RKO (cell line): Measurements from ENCODE around the gene SH3BP5L.

Source experiments
- DNase-seq: peaks from one replicate; pipeline ENCODE4 v3.0.0-alpha.2; 2016; ENCODE audit warnings: low spot score

Gene SH3BP5L

DNA sequence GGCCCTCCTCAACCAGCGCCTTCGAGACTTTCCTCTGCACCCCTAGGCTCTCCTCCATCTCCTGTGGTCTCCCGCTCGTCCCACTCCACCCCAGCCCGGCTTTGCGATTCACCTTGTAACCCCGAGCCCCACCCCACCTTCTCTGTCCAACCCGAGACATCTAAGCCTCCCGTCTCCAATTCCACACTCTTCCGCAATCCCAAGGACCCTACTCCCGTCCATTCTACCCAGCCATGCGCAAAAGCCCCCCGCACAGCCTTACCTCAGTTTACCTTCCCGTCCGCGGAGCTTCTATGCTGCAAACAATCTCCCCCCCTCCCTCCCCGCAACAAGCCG is 174 bp downstream of the SH3BP5L start:
- DNase-seq = no peak

DNA sequence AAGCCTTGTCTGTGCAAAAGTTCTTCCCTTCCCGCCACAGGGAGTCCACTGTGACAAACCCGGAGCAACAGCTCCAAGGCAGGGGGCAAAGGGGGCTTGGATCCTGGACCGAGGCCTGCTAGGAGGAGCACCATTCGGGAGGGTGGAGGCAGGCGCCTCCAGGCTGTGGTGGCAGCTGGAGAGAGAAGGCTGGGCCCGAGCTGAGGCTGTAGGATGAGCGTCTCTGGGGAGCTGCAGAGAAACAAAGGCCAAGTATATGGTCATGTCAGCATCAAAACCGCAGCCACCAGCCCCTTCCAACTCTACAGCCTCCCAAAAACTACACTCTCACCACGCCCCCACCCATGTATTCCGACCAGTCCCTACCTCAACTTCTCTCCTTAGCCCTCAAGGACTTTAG is 579 bp downstream of the SH3BP5L start:
- peak; percentile 47 for DNase-seq

DNA sequence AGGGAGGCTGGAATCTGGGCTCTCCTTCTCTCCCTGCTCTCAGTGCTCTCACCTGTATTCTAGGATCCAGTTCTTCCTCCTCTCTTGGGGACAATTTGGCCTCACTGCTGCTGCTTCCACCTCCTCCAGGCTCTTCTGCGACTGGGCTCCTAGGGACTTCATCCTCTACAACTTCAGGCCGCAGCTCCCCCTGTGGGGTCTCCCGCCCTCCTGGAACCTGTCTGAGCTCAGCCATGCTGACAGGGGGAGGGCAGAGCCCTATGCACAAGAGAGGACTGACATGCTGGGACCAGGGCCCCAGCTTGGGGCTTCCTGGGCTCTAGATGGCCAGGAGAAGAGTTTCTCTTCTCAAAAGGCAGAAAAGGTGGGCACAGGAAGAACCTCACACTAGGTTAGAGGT is 1.0 kb downstream of the SH3BP5L start:
- DNase-seq = peak; percentile 35

DNA sequence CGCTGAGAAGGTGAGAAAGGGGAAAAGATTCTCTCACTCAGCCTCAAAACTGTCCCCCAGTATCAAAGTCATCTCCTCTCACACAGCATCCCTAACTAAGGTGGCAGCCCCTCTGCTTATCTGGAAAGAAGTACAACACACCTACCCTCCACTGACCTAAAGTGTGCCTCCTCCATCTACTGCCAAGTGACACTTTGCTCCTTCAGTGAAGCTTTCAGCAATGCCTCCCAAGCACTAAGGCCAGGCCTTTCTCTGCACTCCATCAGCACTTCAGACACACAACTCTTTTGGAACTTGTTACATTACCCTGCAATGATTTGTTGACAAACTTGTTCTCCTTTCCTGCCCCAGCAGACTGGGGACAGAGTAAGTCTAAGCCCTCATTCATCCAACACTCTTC is 1.4 kb downstream of the SH3BP5L start:
- DNase-seq = peak; percentile 57

DNA sequence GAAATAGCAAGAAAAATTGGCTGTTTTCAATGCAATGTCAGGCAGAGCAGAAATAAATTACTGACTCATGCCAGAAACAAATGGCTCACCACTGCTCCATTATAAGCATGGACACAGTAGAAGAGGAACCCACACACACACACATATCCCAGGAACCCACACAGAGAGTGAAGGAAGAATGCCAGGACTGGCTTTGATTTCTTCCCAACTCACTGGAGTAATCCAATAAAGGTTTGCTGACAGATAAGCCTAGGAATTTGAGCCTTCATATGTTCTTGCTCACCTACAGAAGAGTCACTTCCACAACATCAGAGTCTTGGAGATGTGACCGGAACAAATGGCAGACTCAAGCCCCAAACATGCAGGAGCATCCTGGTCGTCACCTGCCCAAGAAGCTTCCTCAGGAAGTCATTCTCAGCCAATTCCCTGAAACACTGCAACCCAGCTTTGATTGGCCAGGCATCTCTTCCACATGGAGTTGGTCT is 2.2 kb downstream of the SH3BP5L start:
- DNase-seq = peak; percentile 98

DNA sequence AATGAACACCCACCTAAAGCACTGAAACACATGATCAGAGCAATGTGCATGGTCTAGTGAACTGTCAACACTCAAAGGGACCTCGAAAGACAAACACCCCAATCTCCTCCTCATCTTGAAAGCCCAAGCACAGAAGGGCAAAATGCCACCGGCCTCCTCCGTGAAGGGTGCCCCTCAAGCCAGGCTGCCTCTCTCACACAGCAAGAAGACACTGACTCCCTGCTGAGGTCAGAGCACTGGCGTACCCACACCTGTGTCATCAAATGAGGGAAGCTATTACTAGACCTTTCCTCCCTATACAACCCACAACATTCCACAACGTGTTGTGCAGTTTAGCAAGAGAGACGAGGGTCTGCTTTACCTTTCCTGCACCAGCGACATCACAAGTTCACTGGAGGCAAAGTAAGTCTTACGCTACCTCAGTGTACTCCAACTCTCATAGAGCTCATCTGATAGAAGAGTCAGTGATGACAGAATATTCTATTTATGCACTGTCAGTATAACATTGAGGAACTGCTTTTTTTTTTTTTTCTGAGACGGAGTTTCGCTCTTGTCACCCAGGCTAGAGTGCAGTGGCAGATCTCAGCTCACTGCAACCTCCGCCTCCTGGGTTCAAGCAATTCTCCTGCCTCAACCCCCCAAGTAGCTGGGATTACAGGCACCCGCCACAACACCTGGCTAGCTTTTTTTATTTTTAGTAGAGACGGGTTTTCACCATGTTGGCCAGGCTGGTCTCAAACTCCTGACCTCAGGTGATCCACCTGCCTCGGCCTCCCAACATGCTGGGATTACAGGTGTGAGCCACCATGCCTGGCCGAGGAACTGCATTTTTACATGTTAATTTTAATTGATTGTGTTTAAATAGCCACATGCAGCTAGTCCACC is 3.3 kb downstream of the SH3BP5L start:
- DNase-seq = peak; percentile 81

DNA sequence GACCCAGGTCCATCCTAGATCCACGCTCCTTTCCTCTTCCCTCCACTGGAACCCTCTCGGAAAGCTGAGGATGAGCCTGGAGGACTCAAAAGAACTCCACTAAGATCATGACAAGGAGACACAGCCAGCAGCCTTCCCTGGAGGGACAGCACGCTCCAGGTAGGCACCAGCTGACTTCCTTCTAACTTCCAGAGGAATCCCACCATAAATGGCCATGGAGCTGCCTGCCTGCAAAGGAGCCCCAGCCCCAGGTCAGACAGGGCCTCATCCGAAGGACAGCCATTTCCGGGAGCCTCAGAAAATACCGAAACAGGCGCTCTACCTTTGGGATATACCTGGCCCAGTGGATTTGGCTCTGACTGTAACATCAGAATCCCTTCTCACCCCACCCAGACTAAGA is 4.1 kb downstream of the SH3BP5L start:
- no peak for DNase-seq

DNA sequence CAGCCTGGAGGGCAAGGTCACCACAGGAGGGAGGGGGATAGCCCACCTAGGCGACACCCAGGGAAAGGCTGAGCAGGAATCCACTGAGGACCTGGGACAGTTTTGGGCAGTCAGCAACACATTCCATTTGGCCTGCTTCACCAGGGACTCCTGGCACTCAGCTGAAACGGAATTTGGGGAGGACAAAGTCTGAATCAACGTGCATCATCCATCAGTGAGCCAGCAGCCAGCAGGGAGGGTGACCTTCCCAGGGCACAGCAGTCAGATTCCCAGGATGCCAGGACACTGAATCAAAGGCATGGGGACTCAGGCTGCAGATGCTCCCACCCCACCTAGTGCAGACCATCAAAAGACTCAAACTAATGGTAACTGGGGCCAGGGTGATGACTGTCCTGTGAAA is 4.6 kb downstream of the SH3BP5L start:
- DNase-seq = peak; percentile 98

DNA sequence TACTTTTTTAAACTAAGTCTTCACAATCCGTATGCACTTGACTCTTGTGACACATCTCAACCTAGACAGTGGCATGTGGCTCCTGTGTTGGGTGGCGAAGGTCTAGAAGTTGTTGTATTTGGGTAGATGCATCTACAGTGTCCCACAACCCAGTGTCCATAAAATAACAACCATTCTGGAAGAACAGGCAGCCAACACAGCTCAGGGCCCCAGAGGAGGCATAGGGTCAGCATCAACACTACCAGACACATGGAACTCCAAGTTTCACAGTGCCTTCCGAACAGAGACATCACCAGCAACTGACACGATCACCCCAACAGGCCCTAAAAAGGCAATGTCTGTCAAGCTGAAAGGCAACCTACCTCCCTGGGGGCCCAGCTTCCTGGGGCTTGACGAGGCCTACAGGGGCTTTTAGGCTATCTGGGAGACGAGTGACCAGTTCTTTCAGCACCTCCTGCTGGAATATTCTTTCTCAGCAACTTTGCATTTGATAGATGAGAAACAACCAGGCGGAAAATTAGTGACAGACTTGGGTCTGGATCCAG is 5.6 kb downstream of the SH3BP5L start:
- DNase-seq = no peak

DNA sequence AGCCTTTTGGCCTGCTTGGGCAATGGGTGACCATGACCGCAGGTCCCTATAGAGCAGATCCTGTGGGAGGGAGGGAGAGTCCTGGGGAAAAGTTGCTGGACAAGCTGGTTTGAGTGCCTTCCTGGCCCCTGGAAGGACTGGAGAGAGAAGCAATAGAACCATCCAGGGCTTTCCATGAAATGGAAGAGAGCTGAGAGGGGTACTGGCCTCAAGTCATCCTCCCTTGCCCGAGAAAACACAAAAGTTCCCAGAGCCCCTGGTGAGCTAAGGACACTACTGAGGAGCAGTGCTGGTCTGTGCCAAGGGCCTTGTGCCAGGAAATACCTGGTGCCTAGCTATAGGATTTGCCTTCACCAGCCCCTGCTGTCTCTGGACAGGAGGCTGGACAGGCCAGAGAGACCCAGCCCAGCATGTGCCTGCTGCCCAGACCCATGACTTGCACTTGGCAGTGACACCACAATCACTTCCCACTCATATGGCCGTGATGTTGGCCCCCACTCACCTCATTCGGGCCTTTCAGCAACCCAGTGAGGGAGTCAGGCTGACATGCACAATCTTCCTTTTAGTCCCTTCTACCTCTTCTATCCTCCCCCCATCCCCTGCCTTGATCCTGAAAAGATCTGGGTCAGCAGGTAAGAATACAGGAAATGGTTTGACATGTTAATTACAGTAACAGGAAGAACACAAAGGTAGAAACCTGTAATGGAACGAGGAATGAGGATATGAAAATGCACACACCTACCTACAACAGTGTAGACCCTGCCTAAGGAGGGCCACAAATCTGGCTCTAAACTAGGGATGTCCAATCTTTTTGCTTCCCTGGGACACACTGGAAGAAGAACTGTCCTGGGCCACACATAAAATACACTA is 7.0 kb downstream of the SH3BP5L start:
- no peak for DNase-seq

DNA sequence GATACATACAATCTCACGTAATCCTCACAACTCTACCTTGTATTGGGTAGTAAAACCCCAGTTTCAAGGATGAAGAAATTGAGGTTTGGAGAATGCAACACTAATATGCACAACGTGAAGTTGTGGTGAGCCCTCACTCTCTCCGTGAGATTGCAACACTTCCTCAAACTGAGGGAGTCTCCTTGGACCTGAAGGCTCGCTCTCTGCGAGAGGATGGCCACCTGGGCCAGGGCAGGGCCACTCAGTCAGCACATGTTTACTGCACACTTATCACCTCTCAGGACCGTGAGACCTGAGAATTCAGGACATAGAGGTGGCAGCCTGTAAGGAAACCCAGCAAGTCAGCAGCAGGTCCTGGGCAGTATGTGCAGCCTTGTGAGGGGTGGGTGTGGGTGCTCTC is 8.7 kb downstream of the SH3BP5L start:
- no peak for DNase-seq

DNA sequence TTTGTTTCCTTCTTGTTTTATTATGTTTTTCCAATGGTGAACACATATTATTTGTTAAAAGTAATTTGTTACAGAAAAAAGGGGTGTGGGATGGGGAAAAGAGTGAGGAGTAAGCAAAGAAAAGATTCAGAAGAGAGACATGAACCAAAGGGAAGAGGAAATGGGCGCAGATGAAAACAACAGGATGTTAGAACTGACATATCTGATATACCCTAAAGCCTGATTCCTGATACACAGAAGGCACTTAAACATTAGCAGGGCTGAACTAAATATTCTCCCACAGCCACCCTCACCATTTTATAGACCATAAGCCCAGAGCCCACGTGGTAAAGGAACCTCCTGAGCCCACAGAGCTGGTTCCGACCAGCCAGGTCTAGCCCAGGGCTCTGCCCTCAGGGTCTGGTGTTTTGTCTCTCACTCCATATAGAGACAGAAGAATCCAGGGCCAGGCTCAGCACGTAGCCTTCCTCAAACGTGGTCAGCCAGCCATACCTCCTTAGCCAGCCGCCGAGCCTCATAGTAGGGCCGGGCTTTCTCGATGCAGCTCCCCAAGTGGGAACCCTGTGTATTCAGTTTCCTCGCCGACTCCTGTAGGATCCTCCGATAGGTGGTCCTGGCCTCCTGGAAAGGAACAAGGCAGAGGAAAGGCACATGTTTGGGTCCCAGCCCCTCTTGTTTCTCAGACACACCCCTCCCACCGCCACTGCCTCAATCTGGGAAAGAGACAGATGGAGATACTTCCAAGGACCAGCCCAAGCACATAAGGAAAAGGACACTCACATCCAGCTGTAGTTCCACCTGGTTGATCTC is 9.5 kb downstream of the SH3BP5L start:
- no peak for DNase-seq

DNA sequence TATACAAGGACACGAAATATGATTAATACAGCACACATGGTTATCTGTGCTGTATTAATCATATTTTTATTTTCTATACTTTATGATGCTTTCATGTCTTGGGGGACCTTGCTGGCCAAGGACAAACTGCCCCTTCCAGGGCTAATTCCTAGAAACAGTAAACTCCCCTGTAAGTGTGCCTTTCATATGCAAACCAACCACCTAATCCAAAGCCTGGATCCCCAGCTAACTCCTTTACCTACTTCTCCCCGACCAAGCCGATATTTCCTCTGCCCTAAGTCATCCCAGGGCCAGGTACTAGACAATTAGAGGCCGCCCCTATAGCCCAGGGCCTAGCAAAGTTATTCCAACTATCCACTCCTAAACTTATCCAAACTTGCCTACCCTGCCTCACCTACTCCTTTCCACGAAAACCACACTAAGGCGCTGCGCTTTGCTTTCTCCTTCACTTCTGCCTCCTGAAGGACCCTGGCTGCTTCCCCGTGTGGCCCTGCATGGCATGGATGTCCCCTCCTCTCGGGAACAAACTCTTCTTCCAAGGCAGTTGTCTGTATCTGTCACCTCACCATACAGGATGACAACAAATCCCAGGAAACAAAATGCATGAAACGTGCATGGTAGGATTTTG is 10.2 kb downstream of the SH3BP5L start:
- no peak for DNase-seq

DNA sequence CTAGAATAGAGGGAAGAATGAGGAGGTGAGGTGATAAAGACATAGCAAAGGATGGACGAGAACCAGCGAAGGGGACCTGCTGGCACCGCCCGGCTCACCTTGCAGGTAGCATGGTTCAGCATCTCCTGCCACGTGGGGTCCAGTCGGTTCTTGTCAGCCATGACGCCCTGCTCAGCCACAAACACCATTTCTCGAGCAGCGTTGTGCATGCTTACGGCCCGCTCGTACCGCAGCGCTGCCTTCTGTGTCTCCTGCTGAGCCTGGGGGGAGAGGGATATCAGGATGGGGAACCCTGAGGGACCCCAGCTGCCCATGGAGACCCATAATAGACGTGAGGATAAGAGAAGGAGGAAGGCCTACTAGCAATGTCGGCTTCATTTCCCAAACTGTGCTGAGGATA is 11.4 kb downstream of the SH3BP5L start:
- DNase-seq = no peak

DNA sequence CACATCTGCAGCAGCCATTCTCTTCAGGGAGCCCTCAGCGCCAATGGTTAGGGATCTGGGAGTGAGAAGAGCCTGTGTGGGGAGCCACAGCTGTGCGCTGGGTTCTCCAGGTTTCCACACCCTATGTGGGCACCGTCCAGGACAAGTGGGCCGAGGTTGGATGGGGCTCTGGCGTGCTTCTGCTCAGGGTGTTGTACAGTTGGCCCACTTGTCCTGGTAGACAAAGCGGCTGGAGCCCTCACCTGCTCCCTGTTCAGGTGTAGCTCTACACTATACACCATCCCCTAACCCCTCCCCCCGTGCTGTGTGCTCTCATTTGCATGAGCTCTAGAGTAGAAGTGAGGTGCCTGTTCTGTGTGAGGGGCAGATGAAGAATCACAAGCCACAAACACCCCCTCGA is 12.2 kb downstream of the SH3BP5L start:
- no peak for DNase-seq

DNA sequence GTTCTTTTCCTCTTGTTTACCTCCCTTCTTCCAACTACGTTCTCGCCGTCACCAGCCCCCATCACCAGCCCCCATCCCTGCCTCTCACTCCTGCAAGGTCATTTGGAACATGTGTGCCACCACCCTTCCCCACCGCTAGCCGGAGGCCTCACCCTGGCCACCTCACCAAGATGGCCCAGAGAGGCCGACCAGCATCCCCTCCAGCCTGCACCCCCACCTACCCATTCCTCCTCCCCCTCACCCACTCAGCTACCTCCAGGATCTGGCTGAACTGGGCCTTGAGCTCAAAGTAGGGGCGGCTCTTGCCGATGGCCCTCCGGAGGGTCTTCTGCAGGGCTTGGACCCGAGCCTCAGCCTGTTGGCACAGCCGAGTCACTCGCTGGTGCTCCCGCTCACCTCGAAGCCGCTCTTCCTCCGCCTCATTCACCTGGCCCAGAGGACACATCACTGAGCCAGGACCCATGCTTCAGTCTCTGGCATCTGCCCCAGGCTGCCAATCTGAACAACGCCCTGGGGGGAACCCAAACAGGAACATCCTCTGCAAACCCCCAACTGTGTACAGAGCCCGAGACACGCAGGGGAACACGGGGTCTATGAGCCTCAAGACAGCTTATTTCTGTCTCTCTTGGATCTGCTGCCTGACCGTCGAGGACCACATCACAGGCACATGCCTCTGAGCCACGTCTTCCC is 12.8 kb downstream of the SH3BP5L start:
- DNase-seq = no peak

DNA sequence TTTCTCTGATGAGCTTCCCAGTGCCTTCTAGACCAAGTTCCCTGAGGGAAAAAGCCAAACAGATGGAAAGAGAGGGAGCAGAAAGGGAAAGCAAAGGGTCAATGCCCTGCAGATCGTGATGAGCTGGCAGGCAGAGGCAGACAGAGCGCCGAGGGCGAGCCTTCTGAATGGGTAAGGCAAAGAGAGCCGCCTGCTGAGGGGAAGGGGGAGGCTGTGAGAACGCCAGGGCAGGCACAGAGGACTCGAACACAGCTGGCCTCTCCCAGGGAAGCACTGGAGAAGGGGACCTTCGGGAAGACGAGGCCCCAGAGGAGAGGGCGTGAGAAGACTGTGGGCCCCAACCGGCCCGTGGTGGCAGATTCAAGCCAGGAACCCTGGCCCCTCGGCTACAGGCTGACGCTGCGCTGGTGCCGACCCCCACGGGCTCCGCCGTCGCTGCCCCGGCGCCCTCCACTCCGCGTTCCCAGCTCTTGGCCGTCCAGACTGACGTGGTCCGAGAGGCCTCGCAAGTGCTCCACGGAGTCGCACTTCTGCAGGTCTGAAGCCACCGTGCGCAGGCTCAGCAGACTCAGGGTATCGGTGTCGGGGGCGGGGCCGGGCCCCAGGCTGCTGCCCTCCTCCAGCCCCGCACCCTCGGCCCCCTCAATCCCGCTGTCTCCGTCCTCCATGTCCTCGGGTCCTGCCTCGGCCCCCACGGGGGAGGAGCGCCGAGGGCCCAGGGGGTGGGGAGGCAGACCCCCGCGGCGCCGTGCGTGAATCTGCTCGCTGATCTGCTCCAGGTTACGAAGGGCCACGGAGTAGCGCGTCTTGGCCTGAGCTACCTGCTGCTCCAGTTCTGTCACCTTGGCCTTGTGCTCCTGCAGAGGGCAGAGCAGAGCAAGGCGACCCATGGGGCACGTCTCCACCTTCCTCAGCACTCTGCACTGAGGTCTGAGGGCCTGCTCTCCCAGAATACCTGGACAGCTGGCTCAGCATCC is 13.9 kb downstream of the SH3BP5L start:
- DNase-seq = no peak

DNA sequence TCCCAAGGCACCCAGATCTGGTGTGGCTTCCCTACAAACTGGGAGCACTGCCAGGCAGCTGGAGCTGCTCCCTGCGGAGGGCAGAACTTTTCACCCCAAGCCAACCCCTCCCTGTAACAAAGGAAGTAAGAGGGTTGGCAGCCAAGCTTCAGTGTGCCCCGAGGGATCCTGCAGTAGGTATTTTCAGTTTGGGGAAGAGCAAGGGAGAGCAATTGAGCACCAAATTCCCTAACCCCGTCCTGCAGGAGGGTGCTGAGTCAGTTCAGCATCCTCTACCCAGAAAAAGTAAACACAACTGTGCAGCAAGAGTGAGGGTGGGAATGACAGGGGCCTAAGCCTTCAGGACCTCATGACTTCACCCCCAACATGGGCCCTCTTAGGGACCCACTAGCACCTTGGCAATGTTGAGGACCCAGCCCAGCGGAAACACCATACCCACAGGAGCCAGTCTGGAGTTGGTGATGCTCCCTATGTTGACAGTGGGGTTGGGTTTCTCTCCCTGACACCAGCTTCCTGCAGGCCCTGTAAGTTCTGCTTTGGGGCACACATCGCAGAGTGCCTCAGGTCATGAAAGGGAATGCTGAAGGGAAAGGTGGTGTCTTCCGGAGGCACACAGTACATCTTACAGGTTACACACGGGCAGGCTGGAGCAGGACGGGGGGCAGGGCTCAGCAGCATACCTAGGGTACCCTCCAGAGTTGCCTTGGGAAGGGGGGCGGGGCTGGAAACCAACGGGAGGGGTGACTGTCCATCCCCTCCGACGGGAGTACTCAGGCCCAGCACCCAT is 14.8 kb downstream of the SH3BP5L start:
- no peak for DNase-seq
